Limb (tissue), 2 donors: ENCODE measurements around the gene FAIM.
"Not testable (repeated sequence)": the region's sequence is repeated elsewhere in the genome, so short reads cannot be mapped to it uniquely, and the experiment has no call there.

ENCODE experiments used
- DNase-seq, 2 donors: peaks; one replicate each; pipeline ENCODE4 v3.0.0-alpha.2; 2016; ENCODE audit errors: extremely low spot score in 2 of 2

Gene FAIM

DNA sequence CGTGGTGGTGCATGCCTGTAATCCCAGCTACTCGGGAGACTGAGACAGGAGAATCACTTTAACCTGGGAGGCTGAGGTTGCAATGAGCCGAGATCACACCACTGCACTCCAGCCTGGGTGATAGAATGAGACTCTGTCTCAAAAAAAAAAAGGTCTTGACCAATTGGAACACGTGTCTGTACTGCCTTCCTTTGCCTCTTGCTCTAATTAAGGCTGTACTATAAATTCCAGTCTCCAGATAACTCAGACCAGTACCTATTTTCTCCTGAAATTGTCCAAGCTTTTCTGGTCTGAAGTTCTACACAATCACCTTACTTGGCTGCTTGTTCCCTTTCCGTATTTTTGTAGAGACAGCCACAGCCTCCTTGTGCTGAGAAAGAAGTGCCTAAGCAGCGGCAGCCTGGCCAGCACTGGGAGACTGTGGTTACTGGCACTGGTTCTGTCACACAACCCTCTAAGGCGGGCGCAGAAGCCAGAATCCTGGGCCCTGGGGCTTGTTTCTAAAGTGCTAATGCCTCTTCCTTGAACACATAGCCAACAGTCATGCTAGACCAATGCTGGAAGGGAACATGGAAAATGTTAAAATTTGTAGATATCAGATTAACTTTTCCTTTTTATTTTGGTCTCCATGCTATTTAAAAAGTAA lies 8.3 kb upstream of the FAIM start:
- no peak for DNase-seq

- DNase-seq, result not testable (repeated sequence)
Measured at GRCh38 chr3:138601661-138602060, 6.9 kb upstream of the FAIM start.

- not testable (repeated sequence) for DNase-seq
Measured at GRCh38 chr3:138604106-138604595, 4.4 kb upstream of the FAIM start.

- no peak for DNase-seq
Measured at GRCh38 chr3:138609898-138610266, 1.3 kb downstream of the FAIM start.

DNA sequence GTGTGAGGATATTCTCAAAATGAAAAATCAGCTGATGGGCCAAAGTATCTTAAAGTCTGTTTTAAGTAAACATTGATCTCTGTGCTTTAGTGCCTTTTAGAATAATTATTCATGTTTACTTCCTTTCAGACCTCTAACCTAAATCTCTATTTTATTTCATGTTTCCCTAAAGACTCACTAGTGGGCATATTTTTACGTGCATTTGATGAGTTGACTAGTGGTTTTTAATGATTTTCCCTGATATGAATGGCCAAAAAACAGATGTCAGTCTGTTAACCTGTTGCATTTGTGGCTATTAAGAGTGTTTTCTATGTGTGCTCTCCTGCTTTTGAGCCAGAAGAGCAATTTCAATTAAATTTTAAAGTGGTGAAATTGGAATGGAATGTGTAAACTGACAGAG lies 6.9 kb downstream of the FAIM start:
- DNase-seq, result no peak

- DNase-seq, result no peak
Measured at GRCh38 chr3:138620431-138620830, 11.9 kb downstream of the FAIM start.

- no peak for DNase-seq
Measured at GRCh38 chr3:138624518-138624917, 15.9 kb downstream of the FAIM start.

DNA sequence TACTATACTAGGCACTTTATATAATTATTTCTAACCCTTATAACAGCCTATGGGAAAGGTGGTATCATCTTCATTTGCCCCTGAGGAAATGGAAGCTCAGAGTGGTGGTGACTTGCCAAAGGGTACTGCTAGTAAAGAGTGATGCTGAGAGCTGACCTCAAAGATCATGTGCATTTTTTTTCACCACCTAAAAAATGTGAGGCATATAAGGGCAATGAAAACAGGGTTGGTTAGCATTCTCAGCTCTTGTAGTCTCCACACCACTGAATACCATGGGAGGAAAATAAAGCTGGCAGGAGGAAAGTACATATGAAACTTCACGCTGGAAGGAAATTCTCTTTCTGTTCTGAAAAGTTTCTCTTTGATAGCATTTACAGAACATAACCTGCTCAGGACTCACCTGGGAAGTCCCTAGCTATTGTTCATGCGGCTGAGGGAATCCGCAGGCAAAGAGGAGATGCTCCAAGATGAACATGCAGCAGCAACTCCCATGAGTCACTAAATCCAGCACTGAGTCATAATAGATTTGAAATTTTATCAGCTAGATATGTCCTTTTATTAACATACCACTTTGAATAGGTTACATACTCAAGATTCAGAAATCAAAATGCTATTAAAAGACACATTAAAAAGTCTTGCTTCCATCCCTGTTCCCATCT lies 17.3 kb downstream of the FAIM start:
- no peak for DNase-seq

GRCh38 chr3:138629526-138629925 lies 21.0 kb downstream of the FAIM start:
- DNase-seq, result no peak

DNA sequence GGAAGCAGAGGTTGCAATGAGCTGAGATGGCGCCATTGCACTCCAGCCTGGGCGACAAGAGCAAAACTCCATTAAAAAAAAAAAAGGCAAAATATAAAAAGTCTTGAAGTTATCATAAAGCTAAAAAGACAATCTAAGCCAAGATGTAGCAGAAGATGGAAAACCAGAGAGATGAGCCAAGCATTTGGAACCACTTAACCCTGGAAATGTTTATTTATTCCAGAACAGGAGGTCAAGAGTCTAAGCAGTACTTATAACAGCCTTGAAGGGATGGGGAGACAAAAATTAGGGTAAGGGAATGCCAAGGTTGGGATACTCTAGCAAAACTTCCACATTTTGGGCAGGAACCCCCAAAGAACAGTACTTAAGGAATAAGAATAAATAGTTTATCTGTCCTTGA lies 30.1 kb downstream of the FAIM start:
- DNase-seq, result no peak

DNA sequence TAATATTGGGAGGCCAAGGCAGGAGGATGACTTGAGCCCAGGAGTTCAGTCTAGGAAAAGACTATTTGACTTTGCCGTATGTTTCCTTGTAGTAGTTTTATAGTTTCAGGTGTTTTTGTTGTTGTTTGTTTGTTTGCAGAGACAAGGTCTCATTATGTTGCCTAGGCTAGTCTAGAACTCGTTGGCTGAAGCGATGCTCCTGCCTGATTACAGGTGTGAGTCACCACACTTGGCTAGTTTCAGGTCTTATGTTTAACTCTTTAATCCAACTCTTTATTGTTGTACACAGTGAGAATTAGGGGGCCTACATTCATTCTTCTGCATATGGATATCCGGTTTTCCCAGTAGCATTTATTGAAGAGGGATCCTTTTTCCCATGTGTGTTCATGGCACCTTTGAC lies 32.0 kb downstream of the FAIM start:
- DNase-seq, result no peak

- DNase-seq, result no peak
Measured at GRCh38 chr3:138642226-138642926, 33.8 kb downstream of the FAIM start.

DNA sequence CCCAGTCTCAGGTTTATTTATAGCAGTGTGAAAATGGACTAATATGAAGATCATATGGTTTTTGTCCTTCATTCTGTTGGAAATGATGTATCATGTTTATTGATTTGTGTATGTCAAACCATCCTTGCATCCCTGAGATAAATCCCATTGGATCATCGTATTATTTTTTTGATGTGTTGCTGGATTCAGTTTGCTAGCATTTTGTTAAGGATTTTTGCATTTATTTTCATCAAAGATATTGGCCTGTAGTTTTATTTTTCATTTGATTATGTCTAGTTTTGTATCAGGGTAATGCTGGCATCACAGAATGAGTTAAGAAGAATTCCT lies 34.3 kb downstream of the FAIM start:
- DNase-seq, result no peak

GRCh38 chr3:138646008-138646407 lies 37.4 kb downstream of the FAIM start:
- no peak for DNase-seq

DNA sequence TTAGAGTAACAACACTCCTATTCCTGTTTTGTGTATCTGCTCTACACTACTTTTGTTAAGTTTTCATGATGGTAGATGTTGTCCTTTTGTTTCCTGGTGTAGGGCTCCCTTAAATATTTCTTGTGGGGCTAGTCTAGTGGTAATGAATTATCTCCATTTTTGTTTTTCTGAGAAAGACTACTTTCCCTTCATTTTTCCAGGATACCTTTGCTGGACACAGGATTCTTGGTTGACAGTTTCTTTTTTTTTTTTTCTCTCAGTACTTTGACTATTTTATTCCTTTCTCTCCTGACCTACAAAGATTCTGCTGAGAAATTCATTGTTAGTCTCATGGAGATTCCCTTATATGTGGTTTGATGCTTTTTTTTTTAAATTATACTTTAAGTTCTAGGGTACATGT lies 37.9 kb downstream of the FAIM start:
- no peak for DNase-seq

GRCh38 chr3:138649134-138649533 lies 40.6 kb downstream of the FAIM start:
- no peak for DNase-seq

DNA sequence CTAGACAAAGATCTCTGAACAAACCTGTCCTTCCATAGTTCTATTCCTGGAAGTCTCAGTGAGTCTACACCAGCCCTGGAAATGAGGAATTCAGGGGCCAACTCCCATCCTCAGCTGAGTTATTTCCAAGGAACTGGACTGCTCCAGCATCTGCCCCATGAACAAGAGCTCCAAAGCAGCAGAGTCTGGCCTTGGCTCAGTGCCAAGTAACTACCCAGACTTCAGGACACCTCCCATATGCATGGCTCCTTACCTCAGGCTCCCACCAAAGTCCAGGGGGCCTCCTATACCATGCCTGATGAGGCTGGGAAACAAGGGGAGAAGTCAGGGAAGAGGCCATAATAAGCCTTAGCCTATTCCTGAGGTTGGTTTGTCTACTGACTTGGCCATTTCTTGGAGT lies 45.0 kb downstream of the FAIM start:
- no peak for DNase-seq

DNA sequence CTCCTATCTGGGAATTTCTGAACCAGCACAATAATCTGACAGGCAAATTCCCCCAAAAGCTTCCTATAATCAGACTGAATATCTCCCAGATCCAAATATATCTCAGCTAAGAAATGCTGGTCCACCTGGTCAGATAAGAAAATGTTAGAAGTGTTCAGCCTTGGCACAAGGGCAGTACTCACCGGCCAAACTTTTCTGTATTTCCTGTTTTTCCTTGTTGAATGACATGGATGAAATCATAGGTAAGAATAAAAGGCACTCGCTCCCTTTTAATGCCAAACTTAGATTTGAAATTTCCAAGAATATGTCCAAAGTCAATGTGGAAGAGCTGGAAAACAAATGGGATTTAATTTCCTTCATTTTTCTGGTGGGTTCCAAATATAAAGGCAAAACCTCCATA lies 48.9 kb downstream of the FAIM start:
- no peak for DNase-seq

- DNase-seq, result no peak
Measured at GRCh38 chr3:138668107-138668506, 59.5 kb downstream of the FAIM start.

DNA sequence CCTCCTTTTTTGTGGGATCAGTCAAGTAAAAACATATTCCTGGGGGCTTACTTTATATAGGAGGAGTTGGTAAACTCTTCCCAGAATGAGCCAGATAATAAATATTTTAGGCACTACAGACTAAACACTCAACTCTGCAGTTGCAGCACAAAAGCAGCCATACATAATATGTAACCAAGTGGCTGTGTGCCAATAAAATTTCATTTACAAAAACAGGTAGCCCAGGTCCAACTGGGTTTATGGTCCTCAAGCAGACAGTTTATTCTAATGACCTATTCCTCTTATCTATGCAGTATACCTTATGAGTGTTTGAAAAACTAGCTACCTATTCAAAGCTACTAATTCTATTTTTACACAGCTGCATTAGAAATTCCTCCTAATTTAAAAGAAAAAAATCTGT lies 61.8 kb downstream of the FAIM start:
- no peak for DNase-seq

GRCh38 chr3:138673641-138674530 lies 65.3 kb downstream of the FAIM start:
- DNase-seq, result peak in 1 of 2 donors; percentile 13

DNA sequence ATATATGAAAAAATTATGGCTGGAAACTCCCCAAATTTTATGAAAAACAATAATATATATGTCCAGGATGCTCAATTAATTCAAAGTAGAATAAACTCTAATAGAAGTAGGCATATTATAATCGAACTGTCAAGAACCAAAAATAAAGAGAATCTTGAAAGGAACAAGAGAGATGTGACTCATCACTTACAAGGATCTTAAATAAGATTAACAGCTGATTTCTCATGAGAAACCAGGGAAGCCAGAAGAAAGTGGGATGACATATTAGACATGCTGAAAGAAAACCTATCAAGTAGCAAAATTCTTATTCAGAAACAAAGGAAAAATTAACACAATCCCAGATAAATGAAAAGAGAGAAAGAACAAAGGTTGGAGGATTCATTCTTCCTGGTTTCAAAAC lies 66.8 kb downstream of the FAIM start:
- no peak for DNase-seq
